GM12892 (cell line): ENCODE results near the gene AMBRA1.

Experiments
- POLR2A ChIP-seq: IDR thresholded peaks from 2 replicates; pipeline ENCODE4 v1.6.1; 2011; ENCODE audit warnings: low read depth, low read length, control low read depth
- TAF1 ChIP-seq: IDR thresholded peaks from 2 replicates; pipeline ENCODE4 v1.6.1; 2011; ENCODE audit warnings: low read depth, mild to moderate bottlenecking, control low read depth, low read length, borderline replicate concordance

DNA sequence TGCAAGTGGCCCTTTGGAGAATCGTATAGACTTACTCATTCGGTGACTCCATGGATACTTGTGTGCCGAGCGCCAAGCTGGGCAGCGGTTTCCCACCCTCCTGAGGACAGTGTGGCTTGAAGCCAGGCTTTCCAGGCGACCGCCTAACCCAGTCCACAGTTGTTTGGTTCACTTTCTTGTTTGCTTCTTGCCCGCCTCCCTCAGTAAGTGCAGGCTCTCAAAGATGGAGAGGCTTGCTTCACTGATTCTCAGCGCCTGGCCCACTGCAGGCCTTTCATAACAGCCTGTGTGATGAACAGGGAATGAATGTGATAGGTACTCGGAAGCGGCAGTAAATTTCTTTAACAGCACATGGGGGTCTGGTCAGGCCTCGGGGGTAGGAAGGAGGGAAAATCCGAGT lies 223.6 kb downstream of the AMBRA1 start:
- TF ChIP-seq POLR2A (no peak), TAF1 (no peak)
